Measurements from ENCODE around the gene LHFPL3. TPM values are rescaled to one million over a fixed set of nuclear protein-coding genes. Genes with fewer than 3 reads are reported as not detected.

Gene LHFPL3
- total RNA-seq, 1 donor from 2014 or later = not detected

DNA sequence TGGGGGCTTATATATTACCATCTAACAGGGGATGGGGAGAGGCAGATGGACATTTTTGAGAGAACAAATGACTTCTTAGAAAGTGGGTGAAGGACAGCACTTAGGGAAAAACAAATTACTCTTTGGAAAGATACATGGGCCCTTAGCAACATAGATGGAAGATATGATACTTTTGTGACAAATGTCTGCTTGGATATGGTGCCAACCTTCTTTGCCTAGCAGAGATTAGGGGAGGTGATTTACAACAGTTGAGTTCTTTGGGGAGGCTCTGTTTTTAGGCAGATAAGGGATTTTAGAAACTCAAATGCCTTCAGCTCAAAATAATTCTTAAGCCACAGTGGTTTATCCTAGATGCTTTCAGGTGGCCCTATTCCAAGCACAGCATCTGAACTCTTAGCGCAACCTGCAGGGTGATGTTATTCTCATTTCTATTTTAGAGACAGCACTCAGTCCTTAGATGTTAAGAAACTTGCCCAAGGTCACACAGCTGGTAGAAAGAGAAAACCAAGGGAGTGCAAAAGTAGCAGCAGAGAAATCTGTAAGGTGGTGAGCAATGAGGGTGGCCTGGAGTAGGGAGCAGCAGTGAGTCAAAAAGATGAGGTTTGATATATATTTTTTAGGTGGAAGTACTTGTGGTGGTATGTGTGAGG lies 610.5 kb downstream of the LHFPL3 start:
- FAIRE-seq (no peak), DNase-seq (ENCODE audit: low read depth) (no peak)
- no peak overlapping the region for H3K4me3 ChIP-seq (ENCODE audit: low read depth, low read length)
- TF ChIP-seq, protein P1, sequence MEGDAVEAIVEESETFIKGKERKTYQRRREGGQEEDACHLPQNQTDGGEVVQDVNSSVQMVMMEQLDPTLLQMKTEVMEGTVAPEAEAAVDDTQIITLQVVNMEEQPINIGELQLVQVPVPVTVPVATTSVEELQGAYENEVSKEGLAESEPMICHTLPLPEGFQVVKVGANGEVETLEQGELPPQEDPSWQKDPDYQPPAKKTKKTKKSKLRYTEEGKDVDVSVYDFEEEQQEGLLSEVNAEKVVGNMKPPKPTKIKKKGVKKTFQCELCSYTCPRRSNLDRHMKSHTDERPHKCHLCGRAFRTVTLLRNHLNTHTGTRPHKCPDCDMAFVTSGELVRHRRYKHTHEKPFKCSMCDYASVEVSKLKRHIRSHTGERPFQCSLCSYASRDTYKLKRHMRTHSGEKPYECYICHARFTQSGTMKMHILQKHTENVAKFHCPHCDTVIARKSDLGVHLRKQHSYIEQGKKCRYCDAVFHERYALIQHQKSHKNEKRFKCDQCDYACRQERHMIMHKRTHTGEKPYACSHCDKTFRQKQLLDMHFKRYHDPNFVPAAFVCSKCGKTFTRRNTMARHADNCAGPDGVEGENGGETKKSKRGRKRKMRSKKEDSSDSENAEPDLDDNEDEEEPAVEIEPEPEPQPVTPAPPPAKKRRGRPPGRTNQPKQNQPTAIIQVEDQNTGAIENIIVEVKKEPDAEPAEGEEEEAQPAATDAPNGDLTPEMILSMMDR (IDR thresholded peaks at IDR 0.05; ENCODE audit: insufficient read depth, low read length, severe bottlenecking) = no peak
- no peaks in the 10 kb centered on the region for H3K36me3 ChIP-seq (ENCODE audit: control insufficient read depth, insufficient read depth, low read length)
- no peaks in the 10 kb centered on the region for H3K27me3 ChIP-seq (ENCODE audit: control insufficient read depth, insufficient read depth, low read length)

DNA sequence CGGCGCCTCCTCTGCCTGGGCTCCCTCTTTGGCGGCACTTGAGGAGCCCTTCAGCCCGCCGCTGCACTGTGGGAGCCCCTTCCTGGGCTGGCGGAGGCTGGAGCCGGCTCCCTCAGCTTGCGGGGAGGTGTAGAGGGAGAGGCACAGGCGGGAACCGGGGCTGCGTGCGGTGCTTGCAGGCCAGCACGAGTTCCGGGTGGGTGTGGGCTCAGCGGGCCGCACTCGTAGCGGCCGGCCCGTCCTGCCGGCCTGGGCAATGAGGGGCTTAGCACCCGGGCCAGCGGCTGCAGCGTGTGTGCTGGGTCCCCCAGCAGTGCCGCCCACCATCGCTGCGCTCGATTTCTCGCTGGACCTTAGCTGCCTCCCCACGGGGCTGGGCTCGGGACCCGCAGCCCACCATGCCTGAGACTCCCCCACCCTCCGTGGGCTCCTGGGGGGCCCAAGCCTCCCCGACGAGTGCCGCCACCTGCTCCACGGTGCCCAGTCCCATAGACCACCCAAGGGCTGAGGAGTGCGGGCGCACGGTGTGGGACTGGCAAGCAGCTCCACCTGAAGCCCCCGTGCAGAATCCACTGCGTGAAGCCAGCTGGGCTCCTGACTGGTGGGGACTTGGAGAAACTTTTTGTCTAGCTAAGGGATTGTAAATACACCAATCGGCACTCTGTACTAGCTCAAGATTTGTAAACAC lies 611.8 kb downstream of the LHFPL3 start:
- DNase-seq (ENCODE audit: low read depth) = no peak
- Histone ChIP-seq H3K27me3 (ENCODE audit: control insufficient read depth, insufficient read depth, low read length) (no peaks in the 10 kb centered on the region), H3K4me3 (ENCODE audit: low read depth, low read length) (no peak overlapping the region), H3K36me3 (ENCODE audit: control insufficient read depth, insufficient read depth, low read length) (no peaks in the 10 kb centered on the region)
- TF ChIP-seq, protein P1 (IDR thresholded peaks at IDR 0.05; ENCODE audit: insufficient read depth, low read length, severe bottlenecking) = no peak
- no peak for FAIRE-seq

DNA sequence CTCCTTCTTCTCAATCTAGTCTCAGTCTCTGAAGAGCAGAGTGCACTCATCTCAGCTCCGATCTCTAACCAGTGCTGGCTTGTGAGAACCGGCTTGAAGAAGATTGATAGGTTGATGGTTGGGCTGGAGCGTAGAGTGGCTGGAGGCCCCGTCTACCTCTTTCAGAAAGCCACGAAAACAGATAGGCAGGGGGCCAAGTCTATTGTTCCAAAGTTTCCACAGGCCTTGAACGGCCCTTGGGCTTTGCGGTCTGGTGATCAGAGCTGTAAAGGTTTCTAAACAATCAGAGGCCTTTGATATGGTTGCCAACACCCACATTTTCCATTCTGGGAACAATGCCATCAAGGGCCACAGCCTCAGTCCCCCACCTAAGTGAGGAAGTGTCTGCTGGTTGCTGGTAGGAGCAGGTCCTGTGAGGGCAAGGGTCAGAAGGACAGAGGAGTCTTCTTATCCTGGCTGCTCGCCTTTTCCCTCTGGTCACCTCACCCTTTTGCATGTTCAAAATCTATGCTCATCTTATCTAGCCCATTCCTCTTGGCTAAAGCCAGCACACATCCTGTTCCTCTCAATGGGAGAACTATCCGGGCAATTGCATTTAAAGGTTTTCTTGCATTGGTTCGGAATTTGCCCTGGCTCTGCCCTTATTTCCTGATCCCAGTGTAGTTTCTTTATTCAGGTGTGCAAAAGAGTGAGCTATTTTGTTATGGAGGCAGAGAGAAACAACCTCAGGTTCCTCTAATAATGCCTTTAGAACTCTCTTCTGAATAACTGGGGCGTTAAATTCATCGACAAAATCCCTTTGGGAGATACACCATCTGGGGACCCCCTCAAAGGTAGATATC lies 615.3 kb downstream of the LHFPL3 start:
- Histone ChIP-seq H3K27me3 (ENCODE audit: control insufficient read depth, insufficient read depth, low read length) (no peaks in the 10 kb centered on the region), H3K4me3 (ENCODE audit: low read depth, low read length) (no peak overlapping the region), H3K36me3 (ENCODE audit: control insufficient read depth, insufficient read depth, low read length) (no peaks in the 10 kb centered on the region)
- FAIRE-seq = no peak
- DNase-seq (ENCODE audit: low read depth) = peak; percentile 72
- TF ChIP-seq, protein P1 (IDR thresholded peaks at IDR 0.05; ENCODE audit: insufficient read depth, low read length, severe bottlenecking) = no peak

DNA sequence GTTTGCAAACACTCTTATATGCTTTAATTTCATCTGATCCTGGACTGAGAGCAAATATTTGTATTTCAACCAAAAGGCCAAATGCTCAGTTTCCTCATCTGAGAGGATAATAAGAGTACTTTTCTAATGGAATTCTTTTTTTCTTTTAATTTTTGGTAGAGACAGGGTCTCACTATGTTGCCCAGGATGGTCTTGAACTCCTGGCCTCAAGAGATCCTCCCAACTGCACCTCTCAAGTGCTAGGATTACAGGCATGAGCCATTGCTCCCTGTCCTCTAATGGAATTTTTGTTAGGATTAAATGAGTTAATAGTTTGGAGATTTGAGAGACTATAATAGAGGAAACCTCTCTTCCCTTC lies 617.2 kb downstream of the LHFPL3 start:
- no peak for FAIRE-seq
- Histone ChIP-seq H3K36me3 (ENCODE audit: control insufficient read depth, insufficient read depth, low read length) (no peaks in the 10 kb centered on the region), H3K4me3 (ENCODE audit: low read depth, low read length) (no peak overlapping the region), H3K27me3 (ENCODE audit: control insufficient read depth, insufficient read depth, low read length) (no peaks in the 10 kb centered on the region)
- TF ChIP-seq, protein P1 (IDR thresholded peaks at IDR 0.05; ENCODE audit: insufficient read depth, low read length, severe bottlenecking) = no peak
- DNase-seq (ENCODE audit: low read depth) = peak; percentile 46

DNA sequence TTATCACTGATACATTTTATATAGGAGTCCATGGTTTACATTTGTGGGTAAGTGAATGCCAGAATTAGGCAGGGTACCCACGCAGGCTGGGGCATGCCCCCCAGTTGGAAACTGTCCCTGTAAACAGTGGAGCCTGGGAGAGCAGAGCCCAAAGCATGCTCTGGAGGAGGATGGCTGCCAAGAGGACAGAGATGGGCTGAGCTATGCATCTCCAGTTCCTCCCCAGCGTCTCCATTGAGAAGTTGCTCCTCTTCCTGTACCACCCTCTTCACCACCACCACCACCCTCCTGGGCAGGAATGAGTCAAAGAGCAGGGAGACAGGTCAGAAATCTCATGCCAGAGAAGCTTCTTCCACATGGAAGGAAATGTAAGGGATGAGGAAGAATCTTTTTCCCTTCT lies 617.9 kb downstream of the LHFPL3 start:
- DNase-seq (ENCODE audit: low read depth) (peak; percentile 80), FAIRE-seq (no peak)
- no peaks in the 10 kb centered on the region for H3K27me3 ChIP-seq (ENCODE audit: control insufficient read depth, insufficient read depth, low read length)
- no peaks in the 10 kb centered on the region for H3K36me3 ChIP-seq (ENCODE audit: control insufficient read depth, insufficient read depth, low read length)
- H3K4me3 ChIP-seq (ENCODE audit: low read depth, low read length) = no peak overlapping the region
- TF ChIP-seq, protein P1 (IDR thresholded peaks at IDR 0.05; ENCODE audit: insufficient read depth, low read length, severe bottlenecking) = no peak

All from bronchial epithelial cell (primary cell).